DMS 273 treated with DMSO at 0.1 percent for 48 hours (cell line): ENCODE data around the gene NDUFV2.
"Not testable (repeated sequence)": the region's sequence is repeated elsewhere in the genome, so short reads cannot be mapped to it uniquely, and the experiment has no call there.

Experiments used
- DNase-seq: peaks from one replicate; lab custom pipeline; 2025; lab: John Stamatoyannopoulos, UW

The NDUFV2 gene

GRCh38 chr18:9153256-9153655 lies 50.8 kb downstream of the NDUFV2 start:
- no peak for DNase-seq

- DNase-seq = no peak
Observed at GRCh38 chr18:9156604-9157249, 54.2 kb downstream of the NDUFV2 start.

GRCh38 chr18:9157806-9158205 lies 55.3 kb downstream of the NDUFV2 start:
- DNase-seq = no peak

- no peak for DNase-seq
Observed at GRCh38 chr18:9160014-9160413, 57.5 kb downstream of the NDUFV2 start.

- DNase-seq = not testable (repeated sequence)
Observed at GRCh38 chr18:9162663-9163062, 60.2 kb downstream of the NDUFV2 start.

- not testable (repeated sequence) for DNase-seq
Observed at GRCh38 chr18:9164149-9164548, 61.6 kb downstream of the NDUFV2 start.

- not testable (repeated sequence) for DNase-seq
Observed at GRCh38 chr18:9165883-9166282, 63.4 kb downstream of the NDUFV2 start.

GRCh38 chr18:9169515-9169914 lies 67.0 kb downstream of the NDUFV2 start:
- not testable (repeated sequence) for DNase-seq

- DNase-seq = not testable (repeated sequence)
Observed at GRCh38 chr18:9171919-9172318, 69.4 kb downstream of the NDUFV2 start.

- no peak for DNase-seq
Observed at GRCh38 chr18:9172506-9173127, 70.1 kb downstream of the NDUFV2 start.

- DNase-seq = no peak
Observed at GRCh38 chr18:9173770-9174233, 71.3 kb downstream of the NDUFV2 start.

GRCh38 chr18:9174302-9174701 lies 71.8 kb downstream of the NDUFV2 start:
- no peak for DNase-seq

- no peak for DNase-seq
Observed at GRCh38 chr18:9175115-9175514, 72.6 kb downstream of the NDUFV2 start.

- no peak for DNase-seq
Observed at GRCh38 chr18:9177031-9177430, 74.5 kb downstream of the NDUFV2 start.

- DNase-seq = no peak
Observed at GRCh38 chr18:9177466-9177865, 75.0 kb downstream of the NDUFV2 start.

GRCh38 chr18:9178557-9178956 lies 76.1 kb downstream of the NDUFV2 start:
- DNase-seq = no peak

GRCh38 chr18:9181275-9181674 lies 78.8 kb downstream of the NDUFV2 start:
- DNase-seq = no peak

- no peak for DNase-seq
Observed at GRCh38 chr18:9182852-9183399, 80.4 kb downstream of the NDUFV2 start.
